Small intestine (tissue), 7 donors: ENCODE data around the gene CD72. TPM values are rescaled to one million over a fixed set of nuclear protein-coding genes. Genes with fewer than 3 reads are reported as not detected.
"Not testable (repeated sequence)": the region's sequence is repeated elsewhere in the genome, so short reads cannot be mapped to it uniquely, and the experiment has no call there.

Experiments used
- DNase-seq, 2 donors: peaks; one replicate each; pipeline versions ENCODE4 v3.0.0 to v3.0.0-alpha.2; 2013
- FAIRE-seq: peaks from 2 replicates; lab custom pipeline; 2012; peaks lifted over from hg19 to GRCh38; lab: Jason Lieb, UNC
- H3K27ac ChIP-seq, 3 donors: one replicate each; pipeline ENCODE4 v1.5.1; 2013; ENCODE audit warnings: low read length in 2 of 3, mild to moderate bottlenecking in 2 of 3, control low read depth in 1 of 3, inconsistent platforms in 1 of 3, low read depth in 1 of 3, moderate library complexity in 1 of 3
- H3K27me3 ChIP-seq, 3 donors: one replicate each; pipeline ENCODE4 v1.6.1; 2013; ENCODE audit warnings: low read length in 3 of 3, inconsistent platforms in 1 of 3; ENCODE audit not compliant: control insufficient read depth in 3 of 3, insufficient read depth in 3 of 3
- H3K36me3 ChIP-seq, 3 donors: one replicate each; pipeline ENCODE4 v1.6.1; 2013; ENCODE audit warnings: low read length in 3 of 3, inconsistent platforms in 1 of 3, low read depth in 1 of 3, mild to moderate bottlenecking in 1 of 3, moderate library complexity in 1 of 3; ENCODE audit not compliant: control insufficient read depth in 3 of 3, insufficient read depth in 2 of 3
- H3K4me1 ChIP-seq, 3 donors: one replicate each; pipeline ENCODE4 v1.6.1; 2013; ENCODE audit warnings: low read length in 2 of 3, inconsistent platforms in 1 of 3, low read depth in 1 of 3, mild to moderate bottlenecking in 1 of 3, moderate library complexity in 1 of 3; ENCODE audit not compliant: control insufficient read depth in 3 of 3, insufficient read depth in 2 of 3
- H3K4me3 ChIP-seq, 3 donors: one replicate each; pipeline ENCODE4 v1.5.1; 2013; ENCODE audit warnings: low read length in 3 of 3, control low read depth in 1 of 3, inconsistent platforms in 1 of 3, low read depth in 1 of 3, mild to moderate bottlenecking in 1 of 3, moderate library complexity in 1 of 3
- H3K9me3 ChIP-seq, 2 donors: one replicate each; pipeline ENCODE4 v1.6.1; 2013; ENCODE audit warnings: low read depth in 1 of 2, low read length in 1 of 2; ENCODE audit not compliant: control insufficient read depth in 2 of 2, insufficient read depth in 1 of 2
- WGBS, 3 donors: extraction: QIAGEN DNeasy Blood & Tissue Kit; methylation state at CpG; one replicate each; pipeline ENCODE4 v1.1.7; 2013; 5-methylcytosine and 5-hydroxymethylcytosine counted together
- polyA plus RNA-seq, 4 donors: library from polyadenylated mRNA; stranded (reverse) in 3 of 4; unstranded in 1 of 4; fragments of 200-250 nt in 3 of 4; fragments of 120-200 nt in 1 of 4; gene quantifications; one replicate each; pipeline versions ENCODE4 v1.2.1 to v1.2.3, GENCODE V29; 2013
- donor health status: healthy with polysubstance abuse.
- donor health status: control.
- donor health status: control.
- donor health status: Bipolar disorder and iron deficiency.
- donor health status: healthy.

The CD72 gene
- polyA plus RNA-seq, 4 donors, result 0.54 to 2.3 (median 1.6) TPM

- H3K4me3 ChIP-seq, result peak overlapping the region; percentile 31 to 68 (median 67)
- DNase-seq, result peak; percentile 77 to 92
- FAIRE-seq, result no peak
- H3K27ac ChIP-seq, result peak overlapping the region; percentile 89 to 95 (median 93)
- H3K9me3 ChIP-seq, result no peaks in the 10 kb centered on the region
- peaks cover 0 to 11% (median 2%) of the 10 kb centered on the region in 3 donors for H3K4me1 ChIP-seq
- H3K36me3 ChIP-seq, result no peaks in the 10 kb centered on the region
- WGBS, 3 donors, result 1 to 2% (median 1%) methylated on average over 11 of the region's 11 CpGs
- no peaks in the 10 kb centered on the region for H3K27me3 ChIP-seq
Measured at GRCh38 chr9:35646153-35646532, 27.9 kb upstream of the CD72 start.

GRCh38 chr9:35645736-35646135, 27.5 kb upstream of the CD72 start:
- H3K27me3 ChIP-seq, FAIRE-seq, H3K36me3 ChIP-seq, H3K4me1 ChIP-seq, H3K9me3 ChIP-seq: not testable (repeated sequence)
- DNase-seq, result peak in 1 of 2 donors; percentile 33
- peak overlapping the region in 2 of 3 donors; percentile 67 to 68 for H3K4me3 ChIP-seq
- H3K27ac ChIP-seq, result peak overlapping the region; percentile 89 to 95 (median 93)
- 17 to 28% (median 25%) methylated on average over 10 of the region's 10 CpGs for WGBS, 3 donors

- FAIRE-seq (no peak), DNase-seq (no peak)
- H3K36me3 ChIP-seq, result peaks cover 0 to 4% (median 0%) of the 10 kb centered on the region in 3 donors
Measured at GRCh38 chr9:35643046-35643445, 24.8 kb upstream of the CD72 start.

GRCh38 chr9:35641478-35641877, 23.3 kb upstream of the CD72 start:
- FAIRE-seq, H3K4me3 ChIP-seq, H3K27me3 ChIP-seq, H3K4me1 ChIP-seq, DNase-seq, H3K9me3 ChIP-seq, H3K36me3 ChIP-seq, H3K27ac ChIP-seq: not testable (repeated sequence)
- 83 to 95% (median 85%) methylated on average over 3 of the region's 3 CpGs for WGBS, 3 donors

More at GRCh38 chr9:35643046-35643445, 24.8 kb upstream of the CD72 start:
- WGBS, 3 donors, result 94 to 97% (median 96%) methylated on average over 12 of the region's 12 CpGs
- Histone ChIP-seq H3K27ac (no peak overlapping the region), H3K27me3 (no peaks in the 10 kb centered on the region), H3K4me1 (peaks cover 0 to 6% (median 2%) of the 10 kb centered on the region in 3 donors), H3K4me3 (no peak overlapping the region), H3K9me3 (no peaks in the 10 kb centered on the region)

- not testable (repeated sequence) for H3K4me1 ChIP-seq, DNase-seq, H3K9me3 ChIP-seq, H3K36me3 ChIP-seq, H3K4me3 ChIP-seq, H3K27ac ChIP-seq, H3K27me3 ChIP-seq, FAIRE-seq
- 97 to 98% (median 98%) methylated on average over 15 of the region's 15 CpGs for WGBS, 3 donors
Measured at GRCh38 chr9:35640431-35640830, 22.2 kb upstream of the CD72 start.

- no peaks in the 10 kb centered on the region for H3K27me3 ChIP-seq
- no peak for FAIRE-seq
- peaks cover 0 to 5% of the 10 kb centered on the region in 2 donors for H3K9me3 ChIP-seq
- no peak for DNase-seq
- H3K4me3 ChIP-seq, result no peak overlapping the region
- H3K27ac ChIP-seq, result no peak overlapping the region
- no peaks in the 10 kb centered on the region for H3K4me1 ChIP-seq
- WGBS, 3 donors, result 78 to 94% (median 92%) methylated on average over 1 of the region's 1 CpG
- H3K36me3 ChIP-seq, result peaks cover 0 to 4% (median 0%) of the 10 kb centered on the region in 3 donors
Measured at GRCh38 chr9:35639631-35640030, 21.4 kb upstream of the CD72 start.

- peak; percentile 33 for FAIRE-seq
- H3K27ac ChIP-seq, result not testable (repeated sequence)
- 41 to 79% (median 60%) methylated on average over 1 of the region's 1 CpG for WGBS, 3 donors
Measured at GRCh38 chr9:35639225-35639624, 21.0 kb upstream of the CD72 start.

GRCh38 chr9:35638751-35639150, 20.5 kb upstream of the CD72 start:
- not testable (repeated sequence) for H3K36me3 ChIP-seq, FAIRE-seq, DNase-seq, H3K9me3 ChIP-seq, H3K4me3 ChIP-seq, H3K27ac ChIP-seq, H3K27me3 ChIP-seq, H3K4me1 ChIP-seq
- WGBS, 3 donors, result 69 to 82% (median 75%) methylated on average over 6 to 7 of the region's 8 CpGs

More at GRCh38 chr9:35639225-35639624, 21.0 kb upstream of the CD72 start:
- DNase-seq, H3K36me3 ChIP-seq, H3K4me3 ChIP-seq, H3K4me1 ChIP-seq, H3K9me3 ChIP-seq, H3K27me3 ChIP-seq: not testable (repeated sequence)

- not testable (repeated sequence) for H3K9me3 ChIP-seq, H3K4me1 ChIP-seq, H3K36me3 ChIP-seq, DNase-seq, H3K4me3 ChIP-seq, H3K27ac ChIP-seq, FAIRE-seq, H3K27me3 ChIP-seq
- WGBS, 3 donors, result 93 to 95% (median 95%) methylated on average over 9 of the region's 9 CpGs
Measured at GRCh38 chr9:35637427-35637955, 19.3 kb upstream of the CD72 start.
